SK-N-DZ (cell line): ENCODE measurements around the gene PLA2G2F.

ENCODE experiments used
- DNase-seq: peaks from one replicate; pipeline ENCODE4 v3.0.0-alpha.2; 2015; ENCODE audit warnings: low spot score

Gene PLA2G2F

GRCh38 chr1:20142001-20142710 lies 3.0 kb downstream of the PLA2G2F start:
- no peak for DNase-seq

- DNase-seq = no peak
Measured at GRCh38 chr1:20143318-20143717, 4.2 kb downstream of the PLA2G2F start.

- no peak for DNase-seq
Measured at GRCh38 chr1:20143734-20144565, 4.8 kb downstream of the PLA2G2F start.

- no peak for DNase-seq
Measured at GRCh38 chr1:20147846-20148570, 8.9 kb downstream of the PLA2G2F start.

GRCh38 chr1:20148571-20149500 lies 9.7 kb downstream of the PLA2G2F start:
- no peak for DNase-seq

- no peak for DNase-seq
Measured at GRCh38 chr1:20149601-20150325, 10.6 kb downstream of the PLA2G2F start.

- no peak for DNase-seq
Measured at GRCh38 chr1:20150326-20150705, 11.2 kb downstream of the PLA2G2F start.

- DNase-seq = no peak
Measured at GRCh38 chr1:20150969-20151368, 11.8 kb downstream of the PLA2G2F start.

GRCh38 chr1:20151906-20152598 lies 12.9 kb downstream of the PLA2G2F start:
- DNase-seq = peak; percentile 47

GRCh38 chr1:20152599-20152930 lies 13.4 kb downstream of the PLA2G2F start:
- no peak for DNase-seq

- DNase-seq = no peak
Measured at GRCh38 chr1:20153000-20153418, 13.9 kb downstream of the PLA2G2F start.

GRCh38 chr1:20154301-20154831 lies 15.2 kb downstream of the PLA2G2F start:
- DNase-seq = no peak

GRCh38 chr1:20158358-20159070 lies 19.4 kb downstream of the PLA2G2F start:
- no peak for DNase-seq

- no peak for DNase-seq
Measured at GRCh38 chr1:20160034-20160433, 20.9 kb downstream of the PLA2G2F start.

GRCh38 chr1:20164694-20165202 lies 25.6 kb downstream of the PLA2G2F start:
- DNase-seq = no peak

- no peak for DNase-seq
Measured at GRCh38 chr1:20165522-20165951, 26.4 kb downstream of the PLA2G2F start.

GRCh38 chr1:20166051-20166450 lies 26.9 kb downstream of the PLA2G2F start:
- DNase-seq = no peak

GRCh38 chr1:20167126-20167525 lies 28.0 kb downstream of the PLA2G2F start:
- DNase-seq = no peak
